LNCAP (cell line): ENCODE data around the gene AGRP.

ENCODE experiments used
- TF ChIP-seq, protein P1 (sequence below): fragments of 450-650 bp; IDR thresholded peaks from 2 replicates; pipeline ENCODE4 v1.5.1; 2017; ENCODE audit warnings: mild to moderate bottlenecking

The AGRP gene

DNA sequence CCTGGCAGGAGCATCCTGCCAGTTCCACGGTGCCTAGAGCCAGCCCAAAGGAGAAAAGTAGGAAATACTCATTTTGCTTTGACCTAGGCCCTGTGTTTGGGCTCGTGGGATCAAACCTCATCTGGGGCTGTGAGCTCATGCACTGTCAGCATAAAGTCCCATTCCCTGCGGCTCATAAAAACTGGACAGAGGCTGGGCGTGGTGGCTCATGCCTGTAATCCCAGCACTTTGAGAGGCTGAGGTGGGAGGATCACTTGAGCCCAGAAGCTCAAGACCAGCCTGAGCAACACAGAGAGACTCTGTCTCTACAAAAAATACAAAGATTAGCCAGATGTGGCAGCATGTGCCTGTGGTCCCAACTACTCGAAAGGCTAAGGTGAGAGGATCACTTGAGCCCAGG, 20.3 kb downstream of the AGRP start:
- TF ChIP-seq, protein P1, sequence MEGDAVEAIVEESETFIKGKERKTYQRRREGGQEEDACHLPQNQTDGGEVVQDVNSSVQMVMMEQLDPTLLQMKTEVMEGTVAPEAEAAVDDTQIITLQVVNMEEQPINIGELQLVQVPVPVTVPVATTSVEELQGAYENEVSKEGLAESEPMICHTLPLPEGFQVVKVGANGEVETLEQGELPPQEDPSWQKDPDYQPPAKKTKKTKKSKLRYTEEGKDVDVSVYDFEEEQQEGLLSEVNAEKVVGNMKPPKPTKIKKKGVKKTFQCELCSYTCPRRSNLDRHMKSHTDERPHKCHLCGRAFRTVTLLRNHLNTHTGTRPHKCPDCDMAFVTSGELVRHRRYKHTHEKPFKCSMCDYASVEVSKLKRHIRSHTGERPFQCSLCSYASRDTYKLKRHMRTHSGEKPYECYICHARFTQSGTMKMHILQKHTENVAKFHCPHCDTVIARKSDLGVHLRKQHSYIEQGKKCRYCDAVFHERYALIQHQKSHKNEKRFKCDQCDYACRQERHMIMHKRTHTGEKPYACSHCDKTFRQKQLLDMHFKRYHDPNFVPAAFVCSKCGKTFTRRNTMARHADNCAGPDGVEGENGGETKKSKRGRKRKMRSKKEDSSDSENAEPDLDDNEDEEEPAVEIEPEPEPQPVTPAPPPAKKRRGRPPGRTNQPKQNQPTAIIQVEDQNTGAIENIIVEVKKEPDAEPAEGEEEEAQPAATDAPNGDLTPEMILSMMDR, result no peak

DNA sequence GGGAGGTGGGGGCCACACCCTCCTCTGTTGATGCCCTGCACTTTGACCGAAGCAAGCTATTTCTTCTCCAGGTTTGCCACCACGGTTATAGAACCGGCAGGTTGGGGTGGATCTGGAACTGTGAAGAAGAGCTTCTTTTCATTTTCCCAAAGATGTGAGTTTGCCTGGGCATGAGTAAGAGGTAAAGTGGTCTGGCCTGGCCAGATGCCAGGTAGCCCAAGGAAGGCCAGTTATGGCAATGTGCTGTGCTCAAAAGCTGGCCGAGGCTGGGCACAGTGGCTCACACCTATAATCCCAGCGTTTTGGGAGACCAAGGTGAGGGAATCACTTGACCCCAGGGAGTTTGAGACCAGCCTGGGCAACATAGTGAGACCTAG, 21.1 kb downstream of the AGRP start:
- TF ChIP-seq, protein P1, result no peak

DNA sequence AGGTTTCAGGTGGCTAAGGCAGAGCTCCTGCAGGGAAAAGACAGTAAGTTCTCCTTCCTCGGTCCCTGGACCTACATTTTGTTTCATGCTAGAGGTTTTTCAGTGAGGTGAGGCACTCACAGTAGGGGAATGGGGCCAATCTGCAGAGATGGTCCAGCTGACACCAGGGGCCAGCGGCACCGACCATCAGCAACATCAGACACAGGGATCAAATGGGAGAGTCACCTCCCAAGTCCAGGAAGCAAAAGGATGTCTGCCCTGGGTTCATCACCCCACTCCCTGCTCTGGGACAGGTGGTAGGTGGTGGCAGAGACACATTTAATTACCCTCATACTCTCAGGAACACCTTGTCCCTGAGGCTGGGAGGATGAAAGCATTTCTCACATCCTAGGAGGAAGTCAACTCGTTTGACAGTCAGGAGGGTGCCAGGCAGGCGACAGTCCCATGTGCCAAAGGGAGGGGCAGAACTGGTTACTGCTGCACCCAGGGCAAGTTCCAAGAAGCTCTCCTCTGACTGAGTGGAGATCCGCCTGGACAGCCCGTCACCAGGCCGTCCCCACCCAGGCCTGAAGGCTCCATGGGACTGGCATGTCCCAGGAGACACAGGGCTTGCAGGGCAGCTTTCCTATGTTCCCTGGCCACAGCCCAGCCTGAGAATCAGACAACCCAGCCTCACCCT, 21.6 kb downstream of the AGRP start:
- TF ChIP-seq, protein P1, result no peak

DNA sequence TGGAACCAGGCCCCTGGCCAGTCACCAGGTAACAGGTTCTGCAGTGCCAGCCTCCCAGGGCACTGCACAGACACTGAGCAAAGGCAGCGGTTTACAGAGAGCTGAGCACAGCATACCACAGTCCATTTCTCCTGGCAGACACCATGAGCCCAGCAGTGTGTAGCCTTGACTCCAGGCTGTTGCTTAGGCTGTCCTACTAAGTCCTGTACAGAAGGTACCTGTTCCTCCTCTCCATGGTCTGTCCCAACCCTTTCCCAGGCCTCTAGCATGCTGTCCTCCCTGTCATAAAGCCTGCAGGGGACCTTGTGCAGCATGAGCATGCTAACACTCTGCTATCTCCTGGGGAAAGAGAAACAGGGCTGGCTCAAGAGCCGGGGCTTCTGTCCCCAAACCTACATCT, 22.4 kb downstream of the AGRP start:
- TF ChIP-seq, protein P1, result no peak

DNA sequence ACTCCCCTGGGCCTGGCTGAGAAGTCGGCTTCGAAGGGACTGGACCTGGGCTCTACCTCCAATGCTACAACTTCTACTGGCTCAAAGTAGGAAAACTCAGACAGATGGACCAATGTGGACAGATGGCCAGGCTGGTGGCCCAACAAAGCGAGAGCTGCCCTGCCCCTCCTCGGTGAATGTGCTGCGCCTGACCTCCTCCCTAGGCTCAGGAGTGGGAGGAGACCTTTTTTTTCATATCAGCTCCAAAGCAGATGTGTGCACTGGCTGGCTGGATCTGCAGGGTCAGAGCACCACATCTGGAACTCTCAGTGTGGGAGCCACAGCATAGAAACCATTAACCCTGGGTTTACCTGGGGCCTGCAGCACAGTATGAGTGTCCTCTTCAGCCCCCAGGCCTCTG, 23.2 kb downstream of the AGRP start:
- TF ChIP-seq, protein P1, result no peak

GRCh38 chr16:67459861-67460150, 23.5 kb downstream of the AGRP start:
- TF ChIP-seq, protein P1, result no peak

DNA sequence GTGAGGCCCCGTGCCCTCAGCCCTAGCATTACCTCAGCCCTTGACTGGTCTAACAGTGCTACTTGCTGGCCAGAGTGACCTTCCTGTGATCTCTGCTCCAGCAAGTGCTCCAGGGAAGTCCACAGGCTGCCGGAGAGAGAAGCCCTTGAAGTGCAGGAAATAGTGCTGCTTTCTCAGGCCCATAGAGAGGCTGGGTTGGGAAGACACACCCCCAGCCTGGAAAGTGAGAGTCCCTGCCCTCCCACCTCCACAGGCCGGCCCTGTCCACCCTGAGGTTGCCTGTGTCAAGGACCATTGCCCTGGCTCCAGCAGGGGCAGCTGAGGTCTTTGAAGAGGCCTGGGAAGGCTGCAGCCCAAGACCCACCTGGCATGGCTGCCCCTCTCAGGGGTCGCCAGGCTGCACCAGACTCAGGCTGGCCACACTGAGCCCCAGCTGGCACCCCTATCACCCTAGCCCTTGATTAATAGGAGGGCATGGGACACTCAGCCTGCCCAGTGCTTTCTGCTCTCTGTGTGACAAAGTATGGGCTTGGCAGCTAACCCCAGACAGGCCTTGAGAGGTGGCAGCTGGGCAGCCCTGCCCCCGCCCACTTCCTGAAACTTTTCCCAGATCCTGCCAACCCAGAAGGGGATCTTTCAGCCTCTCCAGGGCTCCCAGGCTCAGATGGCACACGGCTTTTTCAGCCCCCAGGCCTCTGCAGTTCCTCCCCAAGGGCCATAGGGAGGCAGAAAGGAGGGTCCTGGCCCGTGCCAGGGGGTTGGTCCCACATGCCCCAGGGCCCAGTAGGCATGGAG, 24.1 kb downstream of the AGRP start:
- TF ChIP-seq, protein P1, result no peak
